HepG2 (cell line): ENCODE results near the gene TARDBP. TPM values are rescaled to one million over a fixed set of nuclear protein-coding genes. Genes with fewer than 3 reads are reported as not detected.

Source experiments
- ATAC-seq: fragments of 200-7000 bp; cut with Tn5 transposase; 3 replicates; pipeline ENCODE4 v1.9.1; 2020; ENCODE audit warnings: mild to moderate bottlenecking, moderate library complexity
- BruUV-seq: library from RNA; stranded (reverse); fragments of 400-500 nt; replicated peaks from 2 replicates; lab custom pipeline; 2021; lab: Mats Ljungman, UMichigan
- CTCF ChIA-PET: fragments of 300-600 bp; formaldehyde crosslinking; extraction: SDS; loops from one replicate; lab custom pipeline; 2021; ENCODE audit warnings: low total read pairs, inconsistent platforms, low intra/inter-chr PET ratio; lab: Yijun Ruan, JAX
- POLR2A ChIA-PET: fragments of 350-600 bp; sonication (Branson Sonifier 250); formaldehyde crosslinking; loops from one replicate; lab custom pipeline; 2020; ENCODE audit warnings: antibody characterized with exemption, inconsistent platforms; lab: Yijun Ruan, JAX
- DNase-seq: peaks from one replicate; pipeline ENCODE4 v3.0.0-alpha.2; 2015; ENCODE audit warnings: low spot score
- FAIRE-seq: peaks from 3 replicates; lab custom pipeline; 2011; peaks lifted over from hg19 to GRCh38; lab: Jason Lieb, UNC
- H2AFZ ChIP-seq: one replicate; pipeline ENCODE4 v1.6.1; 2011; ENCODE audit warnings: low read length, inconsistent platforms
- H3K27ac ChIP-seq: fragments of 300-600 bp; 3 replicates; pipeline ENCODE4 v1.8.0; 2011; ENCODE audit warnings: mixed run types, mild to moderate bottlenecking, mixed read lengths, low read length, inconsistent platforms; ENCODE audit not compliant: insufficient read depth; ENCODE audit errors: extremely low read length
- H3K27me3 ChIP-seq, 2 experiments: fragments of 200-600 bp in 1 of 2; 2 replicates in 1 of 2; 3 replicates in 1 of 2; pipeline versions ENCODE4 v1.6.0 to v1.8.0; 2011; ENCODE audit warnings: low read length in 2 of 2, mild to moderate bottlenecking in 2 of 2, moderate library complexity in 2 of 2, inconsistent platforms in 1 of 2; ENCODE audit not compliant: insufficient read depth in 2 of 2, control insufficient read depth in 1 of 2
- H3K36me3 ChIP-seq, 2 experiments: fragments of 200-600 bp in 1 of 2; replicated peaks in 1 of 2; 2 replicates in 1 of 2; 3 replicates in 1 of 2; pipeline versions ENCODE4 v1.5.1 to v1.8.0; 2011; ENCODE audit warnings: low read length in 2 of 2, inconsistent platforms in 1 of 2; ENCODE audit not compliant: insufficient read depth in 2 of 2, control insufficient read depth in 1 of 2
- H3K4me1 ChIP-seq: 2 replicates; pipeline ENCODE4 v1.5.1; 2012; ENCODE audit warnings: low read length, inconsistent platforms; ENCODE audit not compliant: insufficient read depth
- H3K4me2 ChIP-seq: 2 replicates; pipeline ENCODE4 v1.6.0; 2011; ENCODE audit warnings: low read depth, low read length, inconsistent platforms
- H3K4me3 ChIP-seq, 3 experiments: fragments of 200-600 bp in 1 of 3; sonication (generic), shearing (Covaris generic) in 1 of 3; replicated peaks in 1 of 3; 2 replicates each; pipeline ENCODE4 v1.5.1; 2011 to 2016; ENCODE audit warnings: low read length in 3 of 3, inconsistent platforms in 2 of 3, low read depth in 2 of 3, mild to moderate bottlenecking in 2 of 3, control low read depth in 1 of 3, mixed read lengths in 1 of 3; ENCODE audit not compliant: insufficient read depth in 1 of 3
- H3K79me2 ChIP-seq: one replicate; pipeline ENCODE4 v1.6.1; 2011; ENCODE audit warnings: low read length, inconsistent platforms; ENCODE audit not compliant: insufficient read depth
- H3K9ac ChIP-seq: 2 replicates; pipeline ENCODE4 v1.6.0; 2011; ENCODE audit warnings: mild to moderate bottlenecking, low read depth, low read length, inconsistent platforms; ENCODE audit not compliant: insufficient read depth
- H3K9me3 ChIP-seq: 2 replicates; pipeline ENCODE4 v1.5.1; 2012; ENCODE audit warnings: mild to moderate bottlenecking, low read length
- H4K20me1 ChIP-seq: 2 replicates; pipeline ENCODE4 v1.6.0; 2011; ENCODE audit warnings: inconsistent platforms, mild to moderate bottlenecking, low read length, moderate library complexity; ENCODE audit not compliant: insufficient read depth
- CBFB ChIP-seq: sonication (generic); formaldehyde crosslinking; IDR thresholded peaks from 2 replicates; pipeline ENCODE4 v1.4.0; 2020; ENCODE audit warnings: missing genetic modification reagents
- CC2D1A ChIP-seq: sonication (generic); formaldehyde crosslinking; IDR thresholded peaks from 2 replicates; pipeline ENCODE4 v1.8.1; 2023; ENCODE audit warnings: mild to moderate bottlenecking, missing genetic modification reagents
- HMGA1 ChIP-seq: sonication (generic); formaldehyde crosslinking; conservative IDR thresholded peaks from 2 replicates; pipeline ENCODE4 v1.4.0; 2020; ENCODE audit warnings: missing genetic modification reagents
- KDM4B ChIP-seq: sonication (generic); formaldehyde crosslinking; IDR thresholded peaks from 2 replicates; pipeline ENCODE4 v1.4.0; 2020; ENCODE audit warnings: missing genetic modification reagents
- SNAPC2 ChIP-seq: sonication (generic); formaldehyde crosslinking; IDR thresholded peaks from 2 replicates; pipeline ENCODE4 v1.8.1; 2022; ENCODE audit warnings: mild to moderate bottlenecking, missing genetic modification reagents
- TAF1 ChIP-seq: sonication (generic); formaldehyde crosslinking; IDR thresholded peaks from 2 replicates; pipeline ENCODE4 v1.4.0; 2020; ENCODE audit warnings: missing genetic modification reagents
- YEATS2 ChIP-seq: sonication (generic); formaldehyde crosslinking; IDR thresholded peaks from 2 replicates; pipeline ENCODE4 v1.4.0; 2020; ENCODE audit warnings: missing genetic modification reagents, borderline replicate concordance
- ZNF263 ChIP-seq: sonication (generic); formaldehyde crosslinking; IDR thresholded peaks from 2 replicates; pipeline ENCODE4 v1.4.0; 2020; ENCODE audit warnings: missing genetic modification reagents
- ZNF430 ChIP-seq: sonication (generic); formaldehyde crosslinking; IDR thresholded peaks from 2 replicates; pipeline ENCODE4 v1.9.0; 2021; ENCODE audit warnings: mild to moderate bottlenecking, missing genetic modification reagents
- WGBS: methylation state at CpG from one replicate; pipeline ENCODE4 v1.1.6; 2017; ENCODE audit warnings: low lambda C conversion rate; 5-methylcytosine and 5-hydroxymethylcytosine counted together
- in situ Hi-C: cut with HindIII; loops from 2 replicates; pipeline ENCODE4 v1.10.0; 2017; ENCODE audit warnings: low pct_unique_long_range_greater_than_20kb; ENCODE audit not compliant: extremely low pct_ligation_motif_present
- intact Hi-C: fragments of 100-400 bp; cut with micrococcal nuclease; formaldehyde crosslinking; loops from one replicate; pipeline ENCODE4 v1.10.0; 2022; ENCODE audit not compliant: unreplicated experiment
- polyA plus RNA-seq, 8 experiments: library from polyadenylated mRNA; depleted of rRNA in 3 of 8; stranded (reverse) in 7 of 8; unstranded in 1 of 8; fragments of >200 nt; fragmentation: Illumina TruSeq in 4 of 8; extraction: Trizol in 4 of 8; gene quantifications; 2 replicates each; pipeline versions ENCODE4 v1.2.1 to v1.2.3, GENCODE V29; 2011 to 2016; ENCODE audit warnings: low read depth in 4 of 8, missing spikeins in 1 of 8, mixed read lengths in 1 of 8; ENCODE audit not compliant: insufficient read depth in 1 of 8
- total RNA-seq, 5 experiments: library from RNA; depleted of rRNA; stranded (reverse); fragments of >200 nt; fragmentation: Illumina TruSeq; extraction: Trizol; gene quantifications; 2 replicates each; pipeline ENCODE4 v1.2.3, GENCODE V29; 2016; ENCODE audit warnings: low read depth in 1 of 5
- TF ChIP-seq, protein P1 (sequence below): sonication (generic); formaldehyde crosslinking; IDR thresholded peaks from 2 replicates; pipeline ENCODE4 v1.4.0; 2020; ENCODE audit warnings: mild to moderate bottlenecking, low read depth, missing genetic modification reagents
- TF ChIP-seq, protein P2 (sequence below): sonication (generic); formaldehyde crosslinking; conservative IDR thresholded peaks from 2 replicates; pipeline ENCODE4 v1.4.0; 2020; ENCODE audit warnings: missing genetic modification reagents
- TF ChIP-seq, protein P3 (sequence below): sonication (generic); formaldehyde crosslinking; IDR thresholded peaks from 2 replicates; pipeline ENCODE4 v1.4.0; 2020; ENCODE audit warnings: missing genetic modification reagents
- TF ChIP-seq, protein P4 (sequence below): sonication (generic); formaldehyde crosslinking; IDR thresholded peaks from 2 replicates; pipeline ENCODE4 v1.5.0; 2020; ENCODE audit warnings: mild to moderate bottlenecking, missing genetic modification reagents, borderline replicate concordance

The TARDBP gene
- total and polyA plus RNA-seq, 2 of the 13 experiments (the other 11 are each of a cell fraction or from before 2014, with no cell fraction given): 62.4 to 93.0 TPM

DNA sequence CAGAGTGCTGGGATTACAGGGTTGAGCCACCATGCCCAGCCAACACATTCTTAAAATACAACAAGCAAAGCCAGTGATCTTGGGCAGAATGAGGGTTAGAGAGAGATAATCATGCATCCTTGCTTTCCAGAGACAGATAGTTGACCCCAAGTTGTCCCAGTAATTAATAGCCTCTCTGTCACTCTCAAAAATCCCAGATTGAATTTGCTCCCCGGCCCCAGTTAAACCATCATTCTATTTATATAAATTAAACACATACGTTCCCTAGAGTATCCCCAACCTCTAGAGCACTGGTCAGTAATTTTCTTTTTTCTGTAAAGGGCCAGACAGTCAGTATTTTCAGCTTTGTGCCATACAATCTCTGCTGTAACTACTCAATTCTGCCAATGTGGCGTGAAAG, 16.4 kb upstream of the TARDBP start:
- Histone ChIP-seq H3K4me1 (no peaks in the 10 kb centered on the region), H3K36me3 (no peaks in the 10 kb centered on the region), H3K9ac (no peak overlapping the region), H3K4me2 (no peak overlapping the region), H3K9me3 (peaks cover 6% of the 10 kb centered on the region; the same call in 1 of the 2 replicates), H3K27ac (no peak overlapping the region), H3K27me3 (0 out of 5 replicates have a peak, but pooled peaks cover 0 to 5% of the 10 kb centered on the region in 2 experiments), H3K4me3 (no peak overlapping the region), H4K20me1 (no peaks in the 10 kb centered on the region), H3K79me2 (no peaks in the 10 kb centered on the region), H2AFZ (no peak overlapping the region)
- FAIRE-seq (no peak), DNase-seq (no peak), ATAC-seq (no peak)
- 72% methylated on average over 3 of the region's 3 CpGs for WGBS
- intact Hi-C loops: no loop called here
- ChIA-PET POLR2A (no interaction called here), CTCF (no interaction called here)
- no TSS peak for BruUV-seq
- in situ Hi-C loops: no loop called here
- no peak for TF ChIP-seq HMGA1 (CRISPR knock-in tag)
- TF ChIP-seq, protein P1, sequence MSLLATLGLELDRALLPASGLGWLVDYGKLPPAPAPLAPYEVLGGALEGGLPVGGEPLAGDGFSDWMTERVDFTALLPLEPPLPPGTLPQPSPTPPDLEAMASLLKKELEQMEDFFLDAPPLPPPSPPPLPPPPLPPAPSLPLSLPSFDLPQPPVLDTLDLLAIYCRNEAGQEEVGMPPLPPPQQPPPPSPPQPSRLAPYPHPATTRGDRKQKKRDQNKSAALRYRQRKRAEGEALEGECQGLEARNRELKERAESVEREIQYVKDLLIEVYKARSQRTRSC (CRISPR knock-in tag): no peak
- TF ChIP-seq CBFB (CRISPR knock-in tag): no peak
- TF ChIP-seq, protein P2, sequence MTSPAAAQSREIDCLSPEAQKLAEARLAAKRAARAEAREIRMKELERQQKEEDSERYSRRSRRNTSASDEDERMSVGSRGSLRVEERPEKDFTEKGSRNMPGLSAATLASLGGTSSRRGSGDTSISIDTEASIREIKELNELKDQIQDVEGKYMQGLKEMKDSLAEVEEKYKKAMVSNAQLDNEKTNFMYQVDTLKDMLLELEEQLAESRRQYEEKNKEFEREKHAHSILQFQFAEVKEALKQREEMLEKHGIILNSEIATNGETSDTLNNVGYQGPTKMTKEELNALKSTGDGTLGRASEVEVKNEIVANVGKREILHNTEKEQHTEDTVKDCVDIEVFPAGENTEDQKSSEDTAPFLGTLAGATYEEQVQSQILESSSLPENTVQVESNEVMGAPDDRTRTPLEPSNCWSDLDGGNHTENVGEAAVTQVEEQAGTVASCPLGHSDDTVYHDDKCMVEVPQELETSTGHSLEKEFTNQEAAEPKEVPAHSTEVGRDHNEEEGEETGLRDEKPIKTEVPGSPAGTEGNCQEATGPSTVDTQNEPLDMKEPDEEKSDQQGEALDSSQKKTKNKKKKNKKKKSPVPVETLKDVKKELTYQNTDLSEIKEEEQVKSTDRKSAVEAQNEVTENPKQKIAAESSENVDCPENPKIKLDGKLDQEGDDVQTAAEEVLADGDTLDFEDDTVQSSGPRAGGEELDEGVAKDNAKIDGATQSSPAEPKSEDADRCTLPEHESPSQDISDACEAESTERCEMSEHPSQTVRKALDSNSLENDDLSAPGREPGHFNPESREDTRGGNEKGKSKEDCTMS (CRISPR knock-in tag): no peak
- TF ChIP-seq TAF1 (CRISPR knock-in tag): no peak
- no peak for TF ChIP-seq ZNF263 (CRISPR knock-in tag)
- TF ChIP-seq, protein P3, sequence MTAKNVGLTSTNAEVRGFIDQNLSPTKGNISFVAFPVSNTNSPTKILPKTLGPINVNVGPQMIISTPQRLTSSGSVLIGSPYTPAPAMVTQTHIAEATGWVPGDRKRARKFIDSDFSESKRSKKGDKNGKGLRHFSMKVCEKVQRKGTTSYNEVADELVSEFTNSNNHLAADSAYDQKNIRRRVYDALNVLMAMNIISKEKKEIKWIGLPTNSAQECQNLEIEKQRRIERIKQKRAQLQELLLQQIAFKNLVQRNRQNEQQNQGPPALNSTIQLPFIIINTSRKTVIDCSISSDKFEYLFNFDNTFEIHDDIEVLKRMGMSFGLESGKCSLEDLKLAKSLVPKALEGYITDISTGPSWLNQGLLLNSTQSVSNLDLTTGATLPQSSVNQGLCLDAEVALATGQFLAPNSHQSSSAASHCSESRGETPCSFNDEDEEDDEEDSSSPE (CRISPR knock-in tag): no peak
- no peak for TF ChIP-seq YEATS2 (CRISPR knock-in tag)
- TF ChIP-seq KDM4B (CRISPR knock-in tag): no peak
- TF ChIP-seq SNAPC2 (CRISPR knock-in tag): no peak
- TF ChIP-seq CC2D1A: no peak
- TF ChIP-seq ZNF430: no peak
- TF ChIP-seq, protein P4, sequence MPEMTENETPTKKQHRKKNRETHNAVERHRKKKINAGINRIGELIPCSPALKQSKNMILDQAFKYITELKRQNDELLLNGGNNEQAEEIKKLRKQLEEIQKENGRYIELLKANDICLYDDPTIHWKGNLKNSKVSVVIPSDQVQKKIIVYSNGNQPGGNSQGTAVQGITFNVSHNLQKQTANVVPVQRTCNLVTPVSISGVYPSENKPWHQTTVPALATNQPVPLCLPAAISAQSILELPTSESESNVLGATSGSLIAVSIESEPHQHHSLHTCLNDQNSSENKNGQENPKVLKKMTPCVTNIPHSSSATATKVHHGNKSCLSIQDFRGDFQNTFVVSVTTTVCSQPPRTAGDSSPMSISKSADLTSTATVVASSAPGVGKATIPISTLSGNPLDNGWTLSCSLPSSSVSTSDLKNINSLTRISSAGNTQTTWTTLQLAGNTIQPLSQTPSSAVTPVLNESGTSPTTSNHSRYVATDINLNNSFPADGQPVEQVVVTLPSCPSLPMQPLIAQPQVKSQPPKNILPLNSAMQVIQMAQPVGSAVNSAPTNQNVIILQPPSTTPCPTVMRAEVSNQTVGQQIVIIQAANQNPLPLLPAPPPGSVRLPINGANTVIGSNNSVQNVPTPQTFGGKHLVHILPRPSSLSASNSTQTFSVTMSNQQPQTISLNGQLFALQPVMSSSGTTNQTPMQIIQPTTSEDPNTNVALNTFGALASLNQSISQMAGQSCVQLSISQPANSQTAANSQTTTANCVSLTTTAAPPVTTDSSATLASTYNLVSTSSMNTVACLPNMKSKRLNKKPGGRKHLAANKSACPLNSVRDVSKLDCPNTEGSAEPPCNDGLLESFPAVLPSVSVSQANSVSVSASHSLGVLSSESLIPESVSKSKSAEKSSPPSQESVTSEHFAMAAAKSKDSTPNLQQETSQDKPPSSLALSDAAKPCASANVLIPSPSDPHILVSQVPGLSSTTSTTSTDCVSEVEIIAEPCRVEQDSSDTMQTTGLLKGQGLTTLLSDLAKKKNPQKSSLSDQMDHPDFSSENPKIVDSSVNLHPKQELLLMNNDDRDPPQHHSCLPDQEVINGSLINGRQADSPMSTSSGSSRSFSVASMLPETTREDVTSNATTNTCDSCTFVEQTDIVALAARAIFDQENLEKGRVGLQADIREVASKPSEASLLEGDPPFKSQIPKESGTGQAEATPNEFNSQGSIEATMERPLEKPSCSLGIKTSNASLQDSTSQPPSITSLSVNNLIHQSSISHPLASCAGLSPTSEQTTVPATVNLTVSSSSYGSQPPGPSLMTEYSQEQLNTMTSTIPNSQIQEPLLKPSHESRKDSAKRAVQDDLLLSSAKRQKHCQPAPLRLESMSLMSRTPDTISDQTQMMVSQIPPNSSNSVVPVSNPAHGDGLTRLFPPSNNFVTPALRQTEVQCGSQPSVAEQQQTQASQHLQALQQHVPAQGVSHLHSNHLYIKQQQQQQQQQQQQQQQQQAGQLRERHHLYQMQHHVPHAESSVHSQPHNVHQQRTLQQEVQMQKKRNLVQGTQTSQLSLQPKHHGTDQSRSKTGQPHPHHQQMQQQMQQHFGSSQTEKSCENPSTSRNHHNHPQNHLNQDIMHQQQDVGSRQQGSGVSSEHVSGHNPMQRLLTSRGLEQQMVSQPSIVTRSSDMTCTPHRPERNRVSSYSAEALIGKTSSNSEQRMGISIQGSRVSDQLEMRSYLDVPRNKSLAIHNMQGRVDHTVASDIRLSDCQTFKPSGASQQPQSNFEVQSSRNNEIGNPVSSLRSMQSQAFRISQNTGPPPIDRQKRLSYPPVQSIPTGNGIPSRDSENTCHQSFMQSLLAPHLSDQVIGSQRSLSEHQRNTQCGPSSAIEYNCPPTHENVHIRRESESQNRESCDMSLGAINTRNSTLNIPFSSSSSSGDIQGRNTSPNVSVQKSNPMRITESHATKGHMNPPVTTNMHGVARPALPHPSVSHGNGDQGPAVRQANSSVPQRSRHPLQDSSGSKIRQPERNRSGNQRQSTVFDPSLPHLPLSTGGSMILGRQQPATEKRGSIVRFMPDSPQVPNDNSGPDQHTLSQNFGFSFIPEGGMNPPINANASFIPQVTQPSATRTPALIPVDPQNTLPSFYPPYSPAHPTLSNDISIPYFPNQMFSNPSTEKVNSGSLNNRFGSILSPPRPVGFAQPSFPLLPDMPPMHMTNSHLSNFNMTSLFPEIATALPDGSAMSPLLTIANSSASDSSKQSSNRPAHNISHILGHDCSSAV (CRISPR knock-in tag): no peak
